ENCODE measurements around the gene SNRNP27. TPM values are rescaled to one million over a fixed set of nuclear protein-coding genes. Genes with fewer than 3 reads are reported as not detected.

Gene SNRNP27
- total RNA-seq, 4 donors from 2014 or later, result 109 to 161 (median 130) TPM

GRCh38 chr2:69847068-69847828, 46.5 kb upstream of the SNRNP27 start:
- H3K4me1 ChIP-seq, result no peaks in the 10 kb centered on the region
- intact Hi-C loops (cut with DNase I; ENCODE audit: low total_unique reads) (no loop called here), in situ Hi-C loops (cut with MboI; ENCODE audit: low sequenced_read_pairs in 4 of 4) (no loop called here)
- TF ChIP-seq POLR2A (IDR thresholded peaks at IDR 0.05) (no peak), CTCF (IDR thresholded peaks at IDR 0.05 in 4 of 5, conservative IDR thresholded peaks at IDR 0.05 in 1 of 5) (no peak)
- DNase-seq (no peak), ATAC-seq (no peak)
- no peak overlapping the region for H3K4me3 ChIP-seq
- H3K9me3 ChIP-seq, result no peaks in the 10 kb centered on the region
- no peak overlapping the region for H3K27ac ChIP-seq
- peaks cover 0 to 25% of the 10 kb centered on the region in 2 donors for H3K36me3 ChIP-seq
- H3K27me3 ChIP-seq, result no peaks in the 10 kb centered on the region

GRCh38 chr2:69848186-69848790, 45.5 kb upstream of the SNRNP27 start:
- no peak for ATAC-seq
- in situ Hi-C loops (cut with MboI; ENCODE audit: low sequenced_read_pairs in 4 of 4), result no loop called here
- no peak overlapping the region for H3K4me3 ChIP-seq
- no peak for DNase-seq
- H3K27me3 ChIP-seq, result no peaks in the 10 kb centered on the region
- peaks cover 0 to 25% of the 10 kb centered on the region in 2 donors for H3K36me3 ChIP-seq
- no peaks in the 10 kb centered on the region for H3K9me3 ChIP-seq
- no peak overlapping the region for H3K27ac ChIP-seq
- no peaks in the 10 kb centered on the region for H3K4me1 ChIP-seq
- intact Hi-C loops (cut with DNase I; ENCODE audit: low total_unique reads), result no loop called here
- TF ChIP-seq POLR2A (IDR thresholded peaks at IDR 0.05) (no peak), CTCF (IDR thresholded peaks at IDR 0.05 in 4 of 5, conservative IDR thresholded peaks at IDR 0.05 in 1 of 5) (no peak)

GRCh38 chr2:69858261-69858660, 35.5 kb upstream of the SNRNP27 start:
- in situ Hi-C loops (cut with MboI; ENCODE audit: low sequenced_read_pairs in 4 of 4), result no loop called here
- H3K4me1 ChIP-seq, result no peaks in the 10 kb centered on the region
- ATAC-seq, result no peak
- TF ChIP-seq CTCF (IDR thresholded peaks at IDR 0.05 in 4 of 5, conservative IDR thresholded peaks at IDR 0.05 in 1 of 5) (no peak), POLR2A (IDR thresholded peaks at IDR 0.05) (no peak)
- no peak overlapping the region for H3K4me3 ChIP-seq
- DNase-seq, result no peak
- H3K9me3 ChIP-seq, result no peaks in the 10 kb centered on the region
- intact Hi-C loops (cut with DNase I; ENCODE audit: low total_unique reads), result no loop called here
- H3K27ac ChIP-seq, result no peak overlapping the region
- no peaks in the 10 kb centered on the region for H3K36me3 ChIP-seq
- H3K27me3 ChIP-seq, result no peaks in the 10 kb centered on the region

GRCh38 chr2:69863298-69863697, 30.5 kb upstream of the SNRNP27 start:
- no peak for TF ChIP-seq CTCF (IDR thresholded peaks at IDR 0.05 in 4 of 5, conservative IDR thresholded peaks at IDR 0.05 in 1 of 5)
- no peak for TF ChIP-seq POLR2A (IDR thresholded peaks at IDR 0.05)
- Histone ChIP-seq H3K4me3 (no peak overlapping the region), H3K4me1 (no peaks in the 10 kb centered on the region), H3K9me3 (no peaks in the 10 kb centered on the region), H3K36me3 (peaks cover 0 to 34% of the 10 kb centered on the region in 2 donors), H3K27me3 (no peaks in the 10 kb centered on the region), H3K27ac (no peak overlapping the region)
- in situ Hi-C loops (cut with MboI; ENCODE audit: low sequenced_read_pairs in 4 of 4), result no loop called here
- no peak for ATAC-seq
- intact Hi-C loops (cut with DNase I; ENCODE audit: low total_unique reads), result no loop called here
- no peak for DNase-seq

All from gastrocnemius medialis (tissue), 4 donors.